GM12878 (cell line): Measurements from ENCODE around the gene MYO3A. TPM values are rescaled to one million over a fixed set of nuclear protein-coding genes. Genes with fewer than 3 reads are reported as not detected.

Experiments used
- ATAC-seq: fragments of 200-7000 bp; cut with Tn5 transposase; 3 replicates; pipeline ENCODE4 v1.9.1; 2020; ENCODE audit warnings: mild to moderate bottlenecking, moderate library complexity
- BruUV-seq: library from RNA; stranded (reverse); fragments of 400-500 nt; replicated peaks from 2 replicates; lab custom pipeline; 2021; lab: Mats Ljungman, UMichigan
- CTCF ChIA-PET: fragments of 300-600 bp; sonication (Branson Sonifier 250); formaldehyde crosslinking; extraction: SDS; loops from one replicate; lab custom pipeline; 2021; ENCODE audit warnings: inconsistent platforms; lab: Yijun Ruan, JAX
- POLR2A ChIA-PET: fragments of 350-600 bp; formaldehyde crosslinking; extraction: SDS; loops from one replicate; lab custom pipeline; 2021; ENCODE audit warnings: inconsistent platforms; lab: Charles Lee
- RAD21 ChIA-PET: fragments of 300-600 bp; sonication (Branson Sonifier 250); formaldehyde crosslinking; loops from one replicate; lab custom pipeline; 2023; ENCODE audit warnings: antibody characterized with exemption; ENCODE audit not compliant: unreplicated experiment; lab: Charles Lee
- SMC1A ChIA-PET: fragments of 300-600 bp; sonication (Branson Sonifier 250); formaldehyde crosslinking; loops from one replicate; lab custom pipeline; 2023; ENCODE audit not compliant: unreplicated experiment, uncharacterized antibody; lab: Charles Lee
- DNase-seq: peaks from one replicate; pipeline ENCODE4 v3.0.0-alpha.2; 2011; ENCODE audit warnings: low read depth, low spot score
- FAIRE-seq: peaks from 3 replicates; lab custom pipeline; 2011; peaks lifted over from hg19 to GRCh38; lab: Jason Lieb, UNC
- H2AFZ ChIP-seq: 2 replicates; pipeline ENCODE4 v1.6.0; 2011; ENCODE audit warnings: low read depth, low read length, control low read depth; ENCODE audit not compliant: control insufficient read depth
- H3K27ac ChIP-seq: 2 replicates; pipeline ENCODE4 v1.5.1; 2011; ENCODE audit warnings: control low read depth; ENCODE audit not compliant: control insufficient read depth, insufficient read depth
- H3K27me3 ChIP-seq, 2 experiments: replicated peaks in 1 of 2; 2 replicates each; pipeline versions ENCODE4 v1.6.0 to v1.6.1; 2011; ENCODE audit warnings: low read length in 1 of 2; ENCODE audit not compliant: control insufficient read depth in 2 of 2, insufficient read depth in 2 of 2
- H3K36me3 ChIP-seq, 2 experiments: 2 replicates each; pipeline ENCODE4 v1.5.1; 2011; ENCODE audit warnings: low read length in 1 of 2; ENCODE audit not compliant: control insufficient read depth in 2 of 2, insufficient read depth in 2 of 2
- H3K4me1 ChIP-seq: 2 replicates; pipeline ENCODE4 v1.6.1; 2011; ENCODE audit warnings: mild to moderate bottlenecking, low read length, moderate library complexity, mixed read lengths; ENCODE audit not compliant: control insufficient read depth, insufficient read depth
- H3K4me2 ChIP-seq: 2 replicates; pipeline ENCODE4 v1.6.0; 2011; ENCODE audit warnings: control low read depth; ENCODE audit not compliant: control insufficient read depth, insufficient read depth
- H3K4me3 ChIP-seq: fragments of 200-600 bp; sonication (generic); 2 replicates; pipeline ENCODE4 v1.5.1; 2016
- H3K79me2 ChIP-seq: 2 replicates; pipeline ENCODE4 v1.6.0; 2011; ENCODE audit warnings: low read length; ENCODE audit not compliant: control insufficient read depth, insufficient read depth
- H3K9ac ChIP-seq: 2 replicates; pipeline ENCODE4 v1.8.0; 2011; ENCODE audit warnings: low read length, control low read depth, mixed read lengths; ENCODE audit not compliant: control insufficient read depth, insufficient read depth
- H3K9me3 ChIP-seq: replicated peaks from 3 replicates; pipeline ENCODE4 v1.5.1; 2011; ENCODE audit warnings: mild to moderate bottlenecking, low read length; ENCODE audit not compliant: control insufficient read depth, insufficient read depth
- H4K20me1 ChIP-seq: 2 replicates; pipeline ENCODE4 v1.6.0; 2011; ENCODE audit not compliant: control insufficient read depth, insufficient read depth
- FOXK2 ChIP-seq: fragments of 450-650 bp; IDR thresholded peaks from 2 replicates; pipeline ENCODE4 v1.6.1; 2017; ENCODE audit warnings: mild to moderate bottlenecking, moderate library complexity
- KDM1A ChIP-seq: fragments of 200-600 bp; sonication (generic); IDR thresholded peaks from 2 replicates; pipeline ENCODE4 v1.6.1; 2016; ENCODE audit warnings: borderline replicate concordance
- WGBS: methylation state at CpG from one replicate; pipeline ENCODE4 v1.1.6; 2016; ENCODE audit warnings: low lambda C conversion rate; ENCODE audit not compliant: insufficient replicate concordance, insufficient coverage; ENCODE audit errors: missing lambda C conversion rate; 5-methylcytosine and 5-hydroxymethylcytosine counted together
- in situ Hi-C: fragments of 300-500 bp; cut with MboI; formaldehyde crosslinking; loops from 9 replicates; pipeline ENCODE4 v1.14.3; 2018; ENCODE audit warnings: mixed read lengths
- intact Hi-C: fragments of 100-400 bp; cut with micrococcal nuclease; formaldehyde crosslinking; loops from one replicate; pipeline ENCODE4 v1.14.2; 2022; ENCODE audit not compliant: unreplicated experiment
- polyA plus RNA-seq, 11 experiments: library from polyadenylated mRNA; depleted of rRNA in 4 of 11; unstranded in 6 of 11; stranded (reverse) in 5 of 11; fragments of >200 nt; fragmentation: Nextera tagmentation in 4 of 11; fragmentation: Illumina TruSeq in 1 of 11; extraction: Ambion mirVana in 4 of 11; extraction: Trizol in 1 of 11; gene quantifications; 1 replicate in 1 of 11; 2 replicates in 10 of 11; pipeline versions ENCODE4 v1.2.1 to v1.2.3, GENCODE V29; 2011 to 2016; ENCODE audit warnings: inconsistent platforms in 2 of 11, missing spikeins in 2 of 11, low read depth in 1 of 11
- total RNA-seq, 4 experiments: library from RNA; depleted of rRNA in 3 of 4; stranded (reverse); fragments of >200 nt in 3 of 4; fragmentation: Illumina TruSeq in 1 of 4; extraction: Trizol in 1 of 4; gene quantifications; 2 replicates each; pipeline versions ENCODE4 v1.2.1 to v1.2.3, GENCODE V29; 2013 to 2021
- TF ChIP-seq, protein P1 (sequence below): fragments of 450-650 bp; IDR thresholded peaks from 2 replicates; pipeline ENCODE4 v1.6.1; 2017; ENCODE audit warnings: low read depth, mild to moderate bottlenecking, moderate library complexity
- TF ChIP-seq, protein P2 (sequence below): fragments of 450-650 bp; conservative IDR thresholded peaks from 2 replicates; pipeline ENCODE4 v1.6.1; 2017; ENCODE audit warnings: mild to moderate bottlenecking, moderate library complexity
- TF ChIP-seq, protein P3 (sequence below): fragments of 450-650 bp; IDR thresholded peaks from 2 replicates; pipeline ENCODE4 v1.6.1; 2014; ENCODE audit warnings: mild to moderate bottlenecking
- TF ChIP-seq, protein P4 (sequence below): fragments of 450-650 bp; formaldehyde crosslinking; IDR thresholded peaks from 2 replicates; pipeline ENCODE4 v1.5.0; 2022; ENCODE audit warnings: mild to moderate bottlenecking, missing genetic modification characterization
- TF ChIP-seq, protein P5 (sequence below): fragments of 450-650 bp; IDR thresholded peaks from 2 replicates; pipeline ENCODE4 v1.6.1; 2017; ENCODE audit warnings: mild to moderate bottlenecking, moderate library complexity
- TF ChIP-seq, protein P6 (sequence below): IDR thresholded peaks from 2 replicates; pipeline ENCODE4 v1.6.1; 2011; ENCODE audit warnings: mild to moderate bottlenecking, low read depth, low read length, moderate library complexity; ENCODE audit not compliant: insufficient replicate concordance

MYO3A gene
- total and polyA plus RNA-seq, 10 of the 15 experiments (the other 5 are each of a cell fraction or from before 2014, with no cell fraction given), result not detected

DNA sequence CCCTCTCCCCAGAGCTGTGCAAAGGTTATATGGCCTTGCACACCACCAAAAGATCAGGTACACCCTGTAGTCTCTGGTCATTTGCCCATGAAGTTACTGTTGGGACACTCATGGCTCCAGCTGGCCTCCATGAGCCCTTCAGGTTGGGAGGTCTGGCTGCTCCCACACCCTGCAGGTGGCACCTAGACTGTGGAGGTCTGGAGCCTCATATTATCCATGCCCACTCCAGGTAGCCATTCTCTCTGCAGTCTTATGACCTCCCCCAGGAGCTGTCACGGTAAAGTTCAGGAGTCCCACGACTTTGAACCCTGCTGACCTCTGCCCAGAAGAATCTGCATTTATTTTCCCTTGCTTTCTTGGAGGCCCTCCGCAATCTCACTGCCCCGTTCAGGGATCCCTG, 243.3 kb downstream of the MYO3A start (continued):
- TF ChIP-seq, protein P1, sequence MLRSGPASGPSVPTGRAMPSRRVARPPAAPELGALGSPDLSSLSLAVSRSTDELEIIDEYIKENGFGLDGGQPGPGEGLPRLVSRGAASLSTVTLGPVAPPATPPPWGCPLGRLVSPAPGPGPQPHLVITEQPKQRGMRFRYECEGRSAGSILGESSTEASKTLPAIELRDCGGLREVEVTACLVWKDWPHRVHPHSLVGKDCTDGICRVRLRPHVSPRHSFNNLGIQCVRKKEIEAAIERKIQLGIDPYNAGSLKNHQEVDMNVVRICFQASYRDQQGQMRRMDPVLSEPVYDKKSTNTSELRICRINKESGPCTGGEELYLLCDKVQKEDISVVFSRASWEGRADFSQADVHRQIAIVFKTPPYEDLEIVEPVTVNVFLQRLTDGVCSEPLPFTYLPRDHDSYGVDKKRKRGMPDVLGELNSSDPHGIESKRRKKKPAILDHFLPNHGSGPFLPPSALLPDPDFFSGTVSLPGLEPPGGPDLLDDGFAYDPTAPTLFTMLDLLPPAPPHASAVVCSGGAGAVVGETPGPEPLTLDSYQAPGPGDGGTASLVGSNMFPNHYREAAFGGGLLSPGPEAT, result no peak
- TF ChIP-seq, protein P2, sequence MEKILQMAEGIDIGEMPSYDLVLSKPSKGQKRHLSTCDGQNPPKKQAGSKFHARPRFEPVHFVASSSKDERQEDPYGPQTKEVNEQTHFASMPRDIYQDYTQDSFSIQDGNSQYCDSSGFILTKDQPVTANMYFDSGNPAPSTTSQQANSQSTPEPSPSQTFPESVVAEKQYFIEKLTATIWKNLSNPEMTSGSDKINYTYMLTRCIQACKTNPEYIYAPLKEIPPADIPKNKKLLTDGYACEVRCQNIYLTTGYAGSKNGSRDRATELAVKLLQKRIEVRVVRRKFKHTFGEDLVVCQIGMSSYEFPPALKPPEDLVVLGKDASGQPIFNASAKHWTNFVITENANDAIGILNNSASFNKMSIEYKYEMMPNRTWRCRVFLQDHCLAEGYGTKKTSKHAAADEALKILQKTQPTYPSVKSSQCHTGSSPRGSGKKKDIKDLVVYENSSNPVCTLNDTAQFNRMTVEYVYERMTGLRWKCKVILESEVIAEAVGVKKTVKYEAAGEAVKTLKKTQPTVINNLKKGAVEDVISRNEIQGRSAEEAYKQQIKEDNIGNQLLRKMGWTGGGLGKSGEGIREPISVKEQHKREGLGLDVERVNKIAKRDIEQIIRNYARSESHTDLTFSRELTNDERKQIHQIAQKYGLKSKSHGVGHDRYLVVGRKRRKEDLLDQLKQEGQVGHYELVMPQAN, result no peak
- TF ChIP-seq, protein P3, sequence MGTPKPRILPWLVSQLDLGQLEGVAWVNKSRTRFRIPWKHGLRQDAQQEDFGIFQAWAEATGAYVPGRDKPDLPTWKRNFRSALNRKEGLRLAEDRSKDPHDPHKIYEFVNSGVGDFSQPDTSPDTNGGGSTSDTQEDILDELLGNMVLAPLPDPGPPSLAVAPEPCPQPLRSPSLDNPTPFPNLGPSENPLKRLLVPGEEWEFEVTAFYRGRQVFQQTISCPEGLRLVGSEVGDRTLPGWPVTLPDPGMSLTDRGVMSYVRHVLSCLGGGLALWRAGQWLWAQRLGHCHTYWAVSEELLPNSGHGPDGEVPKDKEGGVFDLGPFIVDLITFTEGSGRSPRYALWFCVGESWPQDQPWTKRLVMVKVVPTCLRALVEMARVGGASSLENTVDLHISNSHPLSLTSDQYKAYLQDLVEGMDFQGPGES, result no peak

DNA sequence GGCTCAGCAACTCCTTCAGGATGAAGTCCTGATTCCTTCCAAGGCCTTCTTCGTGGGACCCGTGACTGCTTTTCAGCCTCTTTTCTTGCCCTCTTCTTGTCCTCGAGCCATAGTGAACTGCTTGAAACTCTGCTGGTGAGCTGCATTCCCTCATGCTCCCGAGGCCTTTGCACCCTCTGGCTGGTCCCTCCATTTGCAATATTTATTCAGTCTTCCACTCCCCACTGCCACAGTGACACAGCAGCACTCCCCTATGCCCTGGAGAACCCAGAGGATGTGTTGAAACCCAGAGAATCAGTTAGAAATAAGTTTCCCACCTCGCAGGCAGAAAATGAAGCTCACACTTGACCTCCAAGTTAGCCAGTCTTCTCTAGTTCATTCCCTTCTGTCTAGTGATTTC, 260.2 kb downstream of the MYO3A start:
- DNase-seq (no peak), FAIRE-seq (no peak), ATAC-seq (no peak)
- no peaks in the 10 kb centered on the region for H3K79me2 ChIP-seq
- no peak overlapping the region for H3K4me2 ChIP-seq
- H2AFZ ChIP-seq, result no peak overlapping the region
- no peaks in the 10 kb centered on the region for H3K4me1 ChIP-seq
- ChIA-PET RAD21 (no interaction called here), CTCF (no interaction called here), POLR2A (no interaction called here), SMC1A (no interaction called here)
- H3K4me3 ChIP-seq, result no peak overlapping the region
- no peaks in the 10 kb centered on the region for H3K9me3 ChIP-seq
- BruUV-seq, result no TSS peak
- no peak overlapping the region for H3K27ac ChIP-seq
- no peaks in the 10 kb centered on the region for H3K27me3 ChIP-seq
- no peaks in the 10 kb centered on the region for H4K20me1 ChIP-seq
- intact Hi-C loops (no loop called here), in situ Hi-C loops (no loop called here)
- 21% methylated on average over 5 of the region's 5 CpGs for WGBS
- no peak overlapping the region for H3K9ac ChIP-seq
- H3K36me3 ChIP-seq, result no peaks in the 10 kb centered on the region
- TF ChIP-seq KDM1A, result no peak
- TF ChIP-seq, protein P4, sequence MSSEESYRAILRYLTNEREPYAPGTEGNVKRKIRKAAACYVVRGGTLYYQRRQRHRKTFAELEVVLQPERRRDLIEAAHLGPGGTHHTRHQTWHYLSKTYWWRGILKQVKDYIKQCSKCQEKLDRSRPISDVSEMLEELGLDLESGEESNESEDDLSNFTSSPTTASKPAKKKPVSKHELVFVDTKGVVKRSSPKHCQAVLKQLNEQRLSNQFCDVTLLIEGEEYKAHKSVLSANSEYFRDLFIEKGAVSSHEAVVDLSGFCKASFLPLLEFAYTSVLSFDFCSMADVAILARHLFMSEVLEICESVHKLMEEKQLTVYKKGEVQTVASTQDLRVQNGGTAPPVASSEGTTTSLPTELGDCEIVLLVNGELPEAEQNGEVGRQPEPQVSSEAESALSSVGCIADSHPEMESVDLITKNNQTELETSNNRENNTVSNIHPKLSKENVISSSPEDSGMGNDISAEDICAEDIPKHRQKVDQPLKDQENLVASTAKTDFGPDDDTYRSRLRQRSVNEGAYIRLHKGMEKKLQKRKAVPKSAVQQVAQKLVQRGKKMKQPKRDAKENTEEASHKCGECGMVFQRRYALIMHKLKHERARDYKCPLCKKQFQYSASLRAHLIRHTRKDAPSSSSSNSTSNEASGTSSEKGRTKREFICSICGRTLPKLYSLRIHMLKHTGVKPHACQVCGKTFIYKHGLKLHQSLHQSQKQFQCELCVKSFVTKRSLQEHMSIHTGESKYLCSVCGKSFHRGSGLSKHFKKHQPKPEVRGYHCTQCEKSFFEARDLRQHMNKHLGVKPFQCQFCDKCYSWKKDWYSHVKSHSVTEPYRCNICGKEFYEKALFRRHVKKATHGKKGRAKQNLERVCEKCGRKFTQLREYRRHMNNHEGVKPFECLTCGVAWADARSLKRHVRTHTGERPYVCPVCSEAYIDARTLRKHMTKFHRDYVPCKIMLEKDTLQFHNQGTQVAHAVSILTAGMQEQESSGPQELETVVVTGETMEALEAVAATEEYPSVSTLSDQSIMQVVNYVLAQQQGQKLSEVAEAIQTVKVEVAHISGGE (CRISPR knock-in tag), result no peak
- TF ChIP-seq FOXK2, result no peak
- TF ChIP-seq, protein P5, sequence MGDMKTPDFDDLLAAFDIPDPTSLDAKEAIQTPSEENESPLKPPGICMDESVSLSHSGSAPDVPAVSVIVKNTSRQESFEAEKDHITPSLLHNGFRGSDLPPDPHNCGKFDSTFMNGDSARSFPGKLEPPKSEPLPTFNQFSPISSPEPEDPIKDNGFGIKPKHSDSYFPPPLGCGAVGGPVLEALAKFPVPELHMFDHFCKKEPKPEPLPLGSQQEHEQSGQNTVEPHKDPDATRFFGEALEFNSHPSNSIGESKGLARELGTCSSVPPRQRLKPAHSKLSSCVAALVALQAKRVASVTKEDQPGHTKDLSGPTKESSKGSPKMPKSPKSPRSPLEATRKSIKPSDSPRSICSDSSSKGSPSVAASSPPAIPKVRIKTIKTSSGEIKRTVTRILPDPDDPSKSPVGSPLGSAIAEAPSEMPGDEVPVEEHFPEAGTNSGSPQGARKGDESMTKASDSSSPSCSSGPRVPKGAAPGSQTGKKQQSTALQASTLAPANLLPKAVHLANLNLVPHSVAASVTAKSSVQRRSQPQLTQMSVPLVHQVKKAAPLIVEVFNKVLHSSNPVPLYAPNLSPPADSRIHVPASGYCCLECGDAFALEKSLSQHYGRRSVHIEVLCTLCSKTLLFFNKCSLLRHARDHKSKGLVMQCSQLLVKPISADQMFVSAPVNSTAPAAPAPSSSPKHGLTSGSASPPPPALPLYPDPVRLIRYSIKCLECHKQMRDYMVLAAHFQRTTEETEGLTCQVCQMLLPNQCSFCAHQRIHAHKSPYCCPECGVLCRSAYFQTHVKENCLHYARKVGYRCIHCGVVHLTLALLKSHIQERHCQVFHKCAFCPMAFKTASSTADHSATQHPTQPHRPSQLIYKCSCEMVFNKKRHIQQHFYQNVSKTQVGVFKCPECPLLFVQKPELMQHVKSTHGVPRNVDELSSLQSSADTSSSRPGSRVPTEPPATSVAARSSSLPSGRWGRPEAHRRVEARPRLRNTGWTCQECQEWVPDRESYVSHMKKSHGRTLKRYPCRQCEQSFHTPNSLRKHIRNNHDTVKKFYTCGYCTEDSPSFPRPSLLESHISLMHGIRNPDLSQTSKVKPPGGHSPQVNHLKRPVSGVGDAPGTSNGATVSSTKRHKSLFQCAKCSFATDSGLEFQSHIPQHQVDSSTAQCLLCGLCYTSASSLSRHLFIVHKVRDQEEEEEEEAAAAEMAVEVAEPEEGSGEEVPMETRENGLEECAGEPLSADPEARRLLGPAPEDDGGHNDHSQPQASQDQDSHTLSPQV, result no peak
- TF ChIP-seq, protein P6, sequence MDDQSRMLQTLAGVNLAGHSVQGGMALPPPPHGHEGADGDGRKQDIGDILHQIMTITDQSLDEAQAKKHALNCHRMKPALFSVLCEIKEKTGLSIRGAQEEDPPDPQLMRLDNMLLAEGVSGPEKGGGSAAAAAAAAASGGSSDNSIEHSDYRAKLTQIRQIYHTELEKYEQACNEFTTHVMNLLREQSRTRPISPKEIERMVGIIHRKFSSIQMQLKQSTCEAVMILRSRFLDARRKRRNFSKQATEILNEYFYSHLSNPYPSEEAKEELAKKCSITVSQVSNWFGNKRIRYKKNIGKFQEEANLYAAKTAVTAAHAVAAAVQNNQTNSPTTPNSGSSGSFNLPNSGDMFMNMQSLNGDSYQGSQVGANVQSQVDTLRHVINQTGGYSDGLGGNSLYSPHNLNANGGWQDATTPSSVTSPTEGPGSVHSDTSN, result no peak
